B cell (primary cell): ENCODE results near the gene APOBEC3H. TPM values are rescaled to one million over a fixed set of nuclear protein-coding genes. Genes with fewer than 3 reads are reported as not detected.
"Not testable (repeated sequence)": the region's sequence is repeated elsewhere in the genome, so short reads cannot be mapped to it uniquely, and the experiment has no call there.

Source experiments
- ATAC-seq: fragments of 200-7000 bp; cut with Tn5 transposase; one replicate; pipeline ENCODE4 v1.10.0; 2021; ENCODE audit warnings: low read depth, mild to moderate bottlenecking, moderate number of reproducible peaks, moderate library complexity
- CTCF ChIA-PET: fragments of 350-600 bp; sonication (Branson Sonifier 250); formaldehyde crosslinking; loops from one replicate; lab custom pipeline; 2021; ENCODE audit warnings: antibody characterized with exemption, inconsistent platforms; lab: Charles Lee
- POLR2A ChIA-PET: fragments of 350-600 bp; sonication (Branson Sonifier 250); formaldehyde crosslinking; loops from one replicate; lab custom pipeline; 2021; ENCODE audit warnings: antibody characterized with exemption; lab: Charles Lee
- DNase-seq: peaks from one replicate; pipeline ENCODE4 v3.0.0; 2013
- H2AFZ ChIP-seq: 2 replicates; pipeline ENCODE4 v1.6.1; 2012; ENCODE audit warnings: mild to moderate bottlenecking, low read depth, low read length; ENCODE audit not compliant: insufficient read depth, poor library complexity, severe bottlenecking
- H3K27ac ChIP-seq, 2 donors: 1 replicate in 1 of 2; 2 replicates in 1 of 2; pipeline ENCODE4 v1.5.1; 2012 to 2013; ENCODE audit warnings: low read length in 2 of 2, mild to moderate bottlenecking in 2 of 2, moderate library complexity in 1 of 2
- H3K27me3 ChIP-seq, 4 experiments: fragments of 200-600 bp in 1 of 4; sonication (generic) in 1 of 4; replicated peaks in 1 of 4; 1 replicate in 2 of 4; 2 replicates in 2 of 4; pipeline versions ENCODE4 v1.6.1 to v1.7.0; 2013 to 2016; ENCODE audit warnings: low read length in 3 of 4, mild to moderate bottlenecking in 2 of 4, mixed read lengths in 1 of 4, moderate library complexity in 1 of 4; ENCODE audit not compliant: insufficient read depth in 4 of 4, control insufficient read depth in 3 of 4; ENCODE audit errors: control extremely low read depth in 1 of 4
- H3K36me3 ChIP-seq, 2 experiments: replicated peaks in 1 of 2; 1 replicate in 1 of 2; 2 replicates in 1 of 2; pipeline versions ENCODE4 v1.6.1 to v1.7.1; 2013; ENCODE audit warnings: low read length in 1 of 2; ENCODE audit not compliant: insufficient read depth in 2 of 2, control insufficient read depth in 1 of 2; ENCODE audit errors: control extremely low read depth in 1 of 2, extremely low read depth in 1 of 2
- H3K4me1 ChIP-seq, 2 donors: fragments of 200-600 bp in 1 of 2; sonication (generic) in 1 of 2; 1 replicate in 1 of 2; 2 replicates in 1 of 2; pipeline versions ENCODE4 v1.5.1 to v1.6.1; 2013 to 2017; ENCODE audit warnings: low read length in 2 of 2; ENCODE audit not compliant: control insufficient read depth in 2 of 2, insufficient read depth in 2 of 2
- H3K4me2 ChIP-seq: replicated peaks from 2 replicates; pipeline ENCODE3; 2012; ENCODE audit warnings: mild to moderate bottlenecking, low read depth, low read length; ENCODE audit not compliant: poor library complexity, severe bottlenecking
- H3K4me3 ChIP-seq, 5 experiments: fragments of 200-600 bp in 1 of 5; sonication (generic) in 1 of 5; 1 replicate in 3 of 5; 2 replicates in 2 of 5; pipeline versions ENCODE4 v1.5.1 to v1.7.0; 2011 to 2016; ENCODE audit warnings: low read length in 4 of 5, mild to moderate bottlenecking in 4 of 5, low read depth in 2 of 5, control low read depth in 1 of 5, moderate library complexity in 1 of 5; ENCODE audit not compliant: insufficient read depth in 1 of 5; ENCODE audit errors: control extremely low read depth in 1 of 5, extremely low read depth in 1 of 5
- H3K79me2 ChIP-seq: fragments of 200-600 bp; sonication (generic); one replicate; pipeline ENCODE4 v1.6.0; 2016; ENCODE audit warnings: low read length; ENCODE audit not compliant: control insufficient read depth, insufficient read depth
- H3K9ac ChIP-seq: fragments of 200-600 bp; sonication (generic); 2 replicates; pipeline ENCODE4 v1.6.1; 2017; ENCODE audit warnings: mild to moderate bottlenecking, low read length, moderate library complexity
- H3K9me3 ChIP-seq, 3 donors: one replicate each; pipeline versions ENCODE4 v1.6.1 to v1.7.1; 2013; ENCODE audit warnings: low read length in 2 of 3; ENCODE audit not compliant: control insufficient read depth in 2 of 3, insufficient read depth in 1 of 3; ENCODE audit errors: control extremely low read depth in 1 of 3
- H4K20me1 ChIP-seq: 2 replicates; pipeline ENCODE4 v1.6.0; 2012; ENCODE audit warnings: mild to moderate bottlenecking, low read length; ENCODE audit not compliant: insufficient read depth, control insufficient read depth, poor library complexity, severe bottlenecking
- H3K27ac Mint-ChIP-seq: one replicate; pipeline ENCODE4 v1.8.0; 2021; ENCODE audit warnings: mixed read lengths
- H3K27me3 Mint-ChIP-seq: one replicate; pipeline ENCODE4 v1.8.0; 2021; ENCODE audit warnings: mixed read lengths
- H3K4me1 Mint-ChIP-seq: one replicate; pipeline ENCODE4 v1.8.0; 2021; ENCODE audit warnings: mixed read lengths
- H3K4me3 Mint-ChIP-seq: one replicate; pipeline ENCODE4 v1.8.0; 2021; ENCODE audit warnings: mixed read lengths
- H3K9me3 Mint-ChIP-seq: one replicate; pipeline ENCODE4 v1.8.0; 2022; ENCODE audit warnings: mixed read lengths; ENCODE audit not compliant: insufficient read depth
- EZH2 ChIP-seq: IDR thresholded peaks from 2 replicates; pipeline ENCODE4 v1.6.1; 2012; ENCODE audit warnings: borderline replicate concordance, low read depth, mild to moderate bottlenecking, moderate library complexity, low read length; ENCODE audit not compliant: insufficient read depth, poor library complexity, severe bottlenecking
- WGBS: methylation state at CpG from one replicate; pipeline ENCODE4 v1.1.5; 2013; ENCODE audit warnings: missing lambda C conversion rate; ENCODE audit not compliant: insufficient coverage; 5-methylcytosine and 5-hydroxymethylcytosine counted together
- intact Hi-C: fragments of 100-400 bp; cut with micrococcal nuclease; formaldehyde crosslinking; loops from one replicate; pipeline ENCODE4 v1.10.0; 2022
- polyA plus RNA-seq: library from polyadenylated mRNA; depleted of rRNA; stranded (reverse); fragments of >200 nt; gene quantifications from 2 replicates; pipeline ENCODE4 v1.2.3, GENCODE V29; 2012
- total RNA-seq, 2 donors: library from RNA; stranded (reverse); fragments of 120-200 nt in 1 of 2; gene quantifications; 1 replicate in 1 of 2; 2 replicates in 1 of 2; pipeline versions ENCODE4 v1.2.3 to v1.2.4, GENCODE V29; 2013 to 2022
- TF ChIP-seq, protein P1 (sequence below): fragments of 200-600 bp; IDR thresholded peaks from one replicate; pipeline ENCODE4 v1.8.0; 2022; ENCODE audit warnings: antibody characterized with exemption, mild to moderate bottlenecking

Gene APOBEC3H
- total and polyA plus RNA-seq, 2 donors (not counting 1 experiment from before 2014, with no cell fraction given): 0.59 to 1.4 TPM

DNA sequence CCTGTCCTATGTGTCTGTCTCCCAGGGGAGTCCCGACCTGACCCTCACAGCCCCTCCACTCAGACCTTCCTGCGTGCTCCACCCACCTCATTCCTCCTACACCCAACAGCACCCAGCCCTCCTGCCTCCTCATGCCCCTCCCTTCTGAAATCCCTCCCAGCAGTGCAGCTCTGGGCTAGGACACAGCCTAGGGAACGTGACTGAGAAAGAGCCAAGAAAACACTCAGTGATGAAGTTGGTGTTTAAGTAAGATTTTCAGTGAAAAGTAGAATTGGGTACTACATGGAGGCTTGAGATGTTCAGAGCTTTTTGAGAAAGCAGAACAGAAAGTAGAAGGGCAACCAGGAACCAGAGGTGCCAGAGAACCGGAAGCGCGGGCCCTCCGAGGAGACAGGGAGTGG is 24.5 kb upstream of the APOBEC3H start:
- H3K27ac Mint-ChIP-seq: peak overlapping the region; percentile 99
- H3K9me3 Mint-ChIP-seq, H2AFZ ChIP-seq, H3K9me3 ChIP-seq, H3K27me3 Mint-ChIP-seq, H4K20me1 ChIP-seq, H3K27me3 ChIP-seq, intact Hi-C loops: not testable (repeated sequence)
- DNase-seq (peak; percentile 74), ATAC-seq (peak; percentile 58)
- POLR2A ChIA-PET: interaction anchor here (0.7 to 1.7 kb wide), 4 partner anchors 7 to 27 kb away, joined by 3 to 10 read pairs (median 4); no protein-coding TSS in a partner anchor
- H3K4me1 Mint-ChIP-seq: peaks cover 50% of the 10 kb centered on the region
- Histone ChIP-seq H3K36me3 (peaks cover 2 to 26% of the 10 kb centered on the region in 2 experiments), H3K9ac (peak overlapping the region; percentile 48), H3K27ac (peak overlapping the region; percentile 88 to 89), H3K4me1 (peaks cover 57 to 82% of the 10 kb centered on the region in 2 donors), H3K4me3 (peak overlapping the region in 2 of 5 experiments; percentile 38 to 58), H3K4me2 (peak overlapping the region; percentile 72), H3K79me2 (peaks cover 47% of the 10 kb centered on the region)
- CTCF ChIA-PET: interaction anchor here (0.7 to 1.0 kb wide), 2 partner anchors 38 to 70 kb away, joined by 3 read pairs; no protein-coding TSS in a partner anchor
- peak overlapping the region; percentile 89 for H3K4me3 Mint-ChIP-seq
- 10% methylated on average over 3 of the region's 7 CpGs for WGBS

- H3K4me3 Mint-ChIP-seq: peak overlapping the region; percentile 64
- no peaks in the 10 kb centered on the region for H3K27me3 ChIP-seq
- no peak overlapping the region for H3K4me3 ChIP-seq
- DNase-seq (no peak), ATAC-seq (no peak)
- no peaks in the 10 kb centered on the region for H3K27me3 Mint-ChIP-seq
- no peaks in the 10 kb centered on the region for H4K20me1 ChIP-seq
- ChIA-PET POLR2A (interaction anchor here (0.7 to 1.4 kb wide), 5 partner anchors 19 to 1802 kb away, joined by 3 to 10 read pairs (median 7); no protein-coding TSS in a partner anchor), CTCF (interaction anchor here (0.7 kb wide), 1 partner anchor 26 kb away, joined by 3 read pairs; no protein-coding TSS in a partner anchor)
- TF ChIP-seq, protein P1, sequence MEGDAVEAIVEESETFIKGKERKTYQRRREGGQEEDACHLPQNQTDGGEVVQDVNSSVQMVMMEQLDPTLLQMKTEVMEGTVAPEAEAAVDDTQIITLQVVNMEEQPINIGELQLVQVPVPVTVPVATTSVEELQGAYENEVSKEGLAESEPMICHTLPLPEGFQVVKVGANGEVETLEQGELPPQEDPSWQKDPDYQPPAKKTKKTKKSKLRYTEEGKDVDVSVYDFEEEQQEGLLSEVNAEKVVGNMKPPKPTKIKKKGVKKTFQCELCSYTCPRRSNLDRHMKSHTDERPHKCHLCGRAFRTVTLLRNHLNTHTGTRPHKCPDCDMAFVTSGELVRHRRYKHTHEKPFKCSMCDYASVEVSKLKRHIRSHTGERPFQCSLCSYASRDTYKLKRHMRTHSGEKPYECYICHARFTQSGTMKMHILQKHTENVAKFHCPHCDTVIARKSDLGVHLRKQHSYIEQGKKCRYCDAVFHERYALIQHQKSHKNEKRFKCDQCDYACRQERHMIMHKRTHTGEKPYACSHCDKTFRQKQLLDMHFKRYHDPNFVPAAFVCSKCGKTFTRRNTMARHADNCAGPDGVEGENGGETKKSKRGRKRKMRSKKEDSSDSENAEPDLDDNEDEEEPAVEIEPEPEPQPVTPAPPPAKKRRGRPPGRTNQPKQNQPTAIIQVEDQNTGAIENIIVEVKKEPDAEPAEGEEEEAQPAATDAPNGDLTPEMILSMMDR: no peak
- no peak for TF ChIP-seq EZH2
- H3K9me3 Mint-ChIP-seq: no peaks in the 10 kb centered on the region
- H3K79me2 ChIP-seq: peaks cover 47% of the 10 kb centered on the region
- no peak overlapping the region for H3K9ac ChIP-seq
- H3K36me3 ChIP-seq: peaks cover 2 to 23% of the 10 kb centered on the region in 2 experiments
- H2AFZ ChIP-seq: no peak overlapping the region
- H3K27ac ChIP-seq: peak overlapping the region; percentile 88 to 89
- intact Hi-C loops: loop anchor here (2.0 kb wide), 1 partner anchor 13 kb away; no protein-coding TSS in a partner anchor
- H3K4me1 Mint-ChIP-seq: peaks cover 61% of the 10 kb centered on the region
- no peaks in the 10 kb centered on the region for H3K9me3 ChIP-seq
- peaks cover 60 to 83% of the 10 kb centered on the region in 2 donors for H3K4me1 ChIP-seq
- no CpG with 5 or more reads among the region's 2 CpGs for WGBS
- H3K27ac Mint-ChIP-seq: peak overlapping the region; percentile 92
- H3K4me2 ChIP-seq: peak overlapping the region; percentile 72
These were observed 23.1 kb upstream of the APOBEC3H start for GRCh38 chr22:39073981-39074380.

GRCh38 chr22:39076155-39077025 is 20.7 kb upstream of the APOBEC3H start:
- H3K9me3 ChIP-seq, H4K20me1 ChIP-seq, ATAC-seq, DNase-seq, intact Hi-C loops, CTCF ChIA-PET, H3K27me3 Mint-ChIP-seq, H3K27me3 ChIP-seq, H3K9me3 Mint-ChIP-seq: not testable (repeated sequence)
- 56% methylated on average over 6 of the region's 24 CpGs for WGBS
- POLR2A ChIA-PET: interaction anchor here (0.6 to 3.3 kb wide), 2 partner anchors 8 to 23 kb away, joined by 4 to 13 read pairs; no protein-coding TSS in a partner anchor
- Histone ChIP-seq H3K9ac (peak overlapping the region; percentile 72), H3K79me2 (peaks cover 46% of the 10 kb centered on the region), H2AFZ (peak overlapping the region; percentile 33), H3K4me2 (peak overlapping the region; percentile 44), H3K36me3 (peaks cover under 1 to 17% of the 10 kb centered on the region in 2 experiments), H3K4me3 (peak overlapping the region in 3 of 5 experiments; percentile 40 to 53 (median 49)), H3K27ac (peak overlapping the region; percentile 52 to 94), H3K4me1 (peaks cover 52 to 79% of the 10 kb centered on the region in 2 donors)
- Mint-ChIP-seq H3K4me1 (peaks cover 64% of the 10 kb centered on the region), H3K27ac (peak overlapping the region; percentile 79), H3K4me3 (peak overlapping the region; percentile 94)
